IPS DF 6.9 (cell line): ENCODE results near the gene ITGB2.
"Not testable (repeated sequence)": the region's sequence is repeated elsewhere in the genome, so short reads cannot be mapped to it uniquely, and the experiment has no call there.

Source experiments
- DNase-seq: peaks from one replicate; pipeline ENCODE4 v3.0.0-alpha.2; 2013; ENCODE audit warnings: low read depth, low spot score
- H3K27ac ChIP-seq: one replicate; pipeline ENCODE4 v1.5.1; 2013; ENCODE audit warnings: low read length, control low read depth
- H3K27me3 ChIP-seq: 2 replicates; pipeline ENCODE4 v1.6.1; 2013; ENCODE audit warnings: mild to moderate bottlenecking, low read length; ENCODE audit not compliant: control insufficient read depth, insufficient read depth
- H3K36me3 ChIP-seq: 2 replicates; pipeline ENCODE4 v1.6.1; 2013; ENCODE audit warnings: low read length; ENCODE audit not compliant: control insufficient read depth, insufficient read depth
- H3K4me1 ChIP-seq: 2 replicates; pipeline ENCODE4 v1.6.1; 2013; ENCODE audit warnings: low read length; ENCODE audit not compliant: control insufficient read depth, insufficient read depth
- H3K4me3 ChIP-seq: 2 replicates; pipeline ENCODE4 v1.5.1; 2013; ENCODE audit warnings: mild to moderate bottlenecking, low read length
- H3K9me3 ChIP-seq: 2 replicates; pipeline ENCODE4 v1.6.1; 2013; ENCODE audit warnings: low read length, inconsistent platforms; ENCODE audit not compliant: control insufficient read depth, insufficient read depth
- WGBS: extraction: QIAGEN DNeasy Blood & Tissue Kit; methylation state at CpG from one replicate; pipeline ENCODE4 v1.1.7; 2013; ENCODE audit warnings: mixed read lengths, missing lambda C conversion rate; ENCODE audit not compliant: insufficient read length, insufficient coverage; 5-methylcytosine and 5-hydroxymethylcytosine counted together

Gene ITGB2

DNA sequence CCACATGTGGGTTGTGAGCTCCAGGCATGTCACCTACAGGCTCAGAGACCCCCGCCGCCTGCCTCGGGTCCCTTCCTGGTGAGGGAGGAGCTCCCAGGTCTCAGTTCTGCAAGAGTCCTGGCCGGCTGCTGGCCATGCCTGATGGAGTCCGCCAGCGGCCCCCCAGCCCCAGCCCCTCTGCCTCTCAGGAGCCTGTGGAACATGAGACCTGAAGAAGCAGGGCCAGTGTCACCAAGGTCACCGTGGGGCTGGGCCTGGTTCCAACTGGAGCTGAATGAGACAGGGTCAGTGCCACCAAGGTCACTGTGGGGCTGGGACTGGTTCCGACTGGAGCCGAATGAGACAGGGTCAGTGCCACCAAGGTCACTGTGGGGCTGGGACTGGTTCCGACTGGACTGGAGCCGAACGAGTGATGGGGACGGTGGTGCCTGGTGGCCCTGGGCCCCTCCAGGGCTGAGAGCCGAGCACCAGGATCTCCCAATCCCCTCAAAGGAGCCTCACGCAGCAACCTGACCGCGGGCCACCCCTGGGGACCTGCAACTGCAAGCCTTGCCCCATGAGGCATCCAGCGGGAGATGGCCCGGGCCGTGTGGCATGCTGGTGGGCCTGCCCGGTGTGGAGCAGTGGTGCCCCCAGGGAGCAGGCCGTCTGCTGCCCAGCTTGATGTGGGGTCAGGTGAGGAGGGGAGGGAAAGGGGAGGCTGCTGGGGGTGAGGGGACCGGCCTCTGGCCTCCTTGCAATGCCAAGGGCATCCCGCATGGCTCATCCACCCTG is 32.7 kb downstream of the ITGB2 start:
- Histone ChIP-seq H3K27ac (no peak overlapping the region), H3K9me3 (no peaks in the 10 kb centered on the region), H3K27me3 (no peaks in the 10 kb centered on the region), H3K4me3 (no peak overlapping the region), H3K36me3 (peaks cover 3% of the 10 kb centered on the region; the same call in 1 of the 2 replicates), H3K4me1 (no peaks in the 10 kb centered on the region)
- WGBS = no CpG with 5 or more reads among the region's 24 CpGs
- no peak for DNase-seq

DNA sequence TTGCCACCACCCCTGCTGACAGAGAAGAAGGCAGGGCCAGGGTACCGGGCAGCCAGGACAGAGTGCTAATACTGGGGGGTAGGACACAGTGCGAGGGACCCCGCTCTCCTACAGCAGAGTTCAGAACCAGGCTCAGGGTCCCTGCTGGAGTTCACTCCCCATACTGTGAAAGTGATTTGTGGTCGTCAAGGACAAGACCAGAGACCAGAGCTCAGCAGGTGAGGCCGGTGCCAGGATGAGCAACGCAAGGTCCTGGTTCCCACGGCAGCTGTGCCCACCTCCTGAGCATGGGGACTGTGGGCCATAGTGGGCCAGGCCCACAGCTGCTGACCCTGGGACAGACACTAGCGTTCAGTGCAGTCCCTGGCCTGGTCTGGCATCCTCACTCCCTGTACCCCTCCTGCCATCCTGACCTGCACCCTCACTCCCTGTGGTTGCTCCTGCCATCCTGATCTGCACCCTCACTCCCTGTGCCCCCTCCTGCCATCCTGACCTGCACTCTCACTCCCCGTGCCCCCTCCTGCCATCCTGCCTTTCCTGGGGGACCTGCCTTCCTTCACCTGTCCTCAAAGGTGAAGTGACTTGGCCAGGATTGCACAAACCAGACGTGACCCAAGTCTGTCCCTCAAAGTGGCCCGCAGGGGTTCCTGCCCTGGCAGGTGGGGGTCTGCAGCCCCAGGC is 33.4 kb downstream of the ITGB2 start:
- DNase-seq = no peak
- no peaks in the 10 kb centered on the region for H3K9me3 ChIP-seq
- H3K4me3 ChIP-seq = no peak overlapping the region
- no CpG with 5 or more reads among the region's 11 CpGs for WGBS
- H3K36me3 ChIP-seq = peaks cover 3% of the 10 kb centered on the region; the same call in 1 of the 2 replicates
- H3K27ac ChIP-seq = no peak overlapping the region
- H3K4me1 ChIP-seq = no peaks in the 10 kb centered on the region
- H3K27me3 ChIP-seq = no peaks in the 10 kb centered on the region

DNA sequence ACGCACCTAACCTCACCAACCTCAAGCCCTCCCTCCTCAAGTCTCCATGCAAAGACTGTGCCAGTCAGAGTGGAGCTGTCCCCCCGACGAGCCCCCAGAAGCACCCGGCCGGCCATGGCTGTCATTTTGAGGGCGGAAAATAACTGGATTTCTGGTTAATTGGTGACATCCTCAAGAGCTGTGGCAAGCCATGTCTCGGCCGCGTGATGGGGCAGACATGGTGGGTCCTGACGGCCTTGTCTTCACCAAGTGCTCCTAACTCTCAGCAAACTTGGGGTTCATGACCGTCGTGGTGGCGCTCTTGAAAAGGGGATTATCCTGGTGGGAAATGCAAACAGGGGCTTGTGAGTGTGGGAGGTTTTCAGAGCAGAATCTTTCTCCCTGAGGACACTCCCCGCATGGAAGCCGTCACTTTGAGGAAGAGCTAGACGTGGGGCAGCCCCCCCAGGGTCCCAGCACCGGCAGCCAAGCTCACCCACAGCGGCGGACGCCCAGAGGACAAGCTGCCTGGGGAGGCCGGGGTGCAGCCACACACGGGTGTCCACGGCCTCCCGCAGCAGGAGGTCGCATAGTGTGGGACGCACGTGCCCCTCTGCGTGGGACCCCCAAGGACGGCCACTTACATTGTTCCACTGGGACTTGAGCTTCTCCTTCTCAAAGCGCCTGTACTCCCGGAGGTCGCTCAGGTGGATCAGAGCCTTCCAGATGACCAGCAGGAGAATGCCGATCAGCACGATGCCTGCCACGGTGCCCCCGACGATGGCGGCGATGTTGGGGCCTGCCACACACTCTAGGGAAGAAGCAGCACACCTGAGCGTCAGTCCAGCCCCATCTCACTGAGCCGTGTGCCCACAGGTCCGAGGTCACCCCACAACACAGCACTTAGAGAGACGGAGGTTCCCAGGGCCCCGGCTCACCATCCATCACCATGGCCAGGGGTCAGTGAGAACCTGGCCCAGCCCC is 34.3 kb downstream of the ITGB2 start:
- no peak for DNase-seq
- H3K9me3 ChIP-seq = no peaks in the 10 kb centered on the region
- H3K4me1 ChIP-seq = no peaks in the 10 kb centered on the region
- no peaks in the 10 kb centered on the region for H3K27me3 ChIP-seq
- H3K4me3 ChIP-seq = no peak overlapping the region
- no CpG with 5 or more reads among the region's 44 CpGs for WGBS
- no peak overlapping the region for H3K27ac ChIP-seq
- H3K36me3 ChIP-seq = peaks cover 3% of the 10 kb centered on the region; the same call in 1 of the 2 replicates

DNA sequence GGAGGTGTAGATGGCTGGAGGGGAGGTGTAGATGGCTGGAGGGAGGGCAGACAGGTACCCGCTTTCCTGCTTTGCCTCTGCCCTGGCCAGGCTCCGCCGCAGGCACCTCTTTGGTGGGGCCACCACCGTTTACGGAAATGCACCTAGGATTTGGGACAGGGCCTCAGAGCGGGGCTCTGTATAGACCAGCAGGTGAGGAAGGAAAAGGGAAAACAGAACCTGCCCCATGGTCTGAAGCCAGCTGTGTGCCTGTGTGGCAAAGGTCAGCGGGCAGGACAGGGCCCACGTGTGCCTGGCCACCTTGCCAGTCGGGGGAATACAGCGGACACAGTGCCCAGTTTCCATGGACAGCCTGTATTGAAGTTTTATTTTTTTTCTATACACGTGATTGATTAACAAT is 35.1 kb downstream of the ITGB2 start:
- no CpG with 5 or more reads among the region's 11 CpGs for WGBS

DNA sequence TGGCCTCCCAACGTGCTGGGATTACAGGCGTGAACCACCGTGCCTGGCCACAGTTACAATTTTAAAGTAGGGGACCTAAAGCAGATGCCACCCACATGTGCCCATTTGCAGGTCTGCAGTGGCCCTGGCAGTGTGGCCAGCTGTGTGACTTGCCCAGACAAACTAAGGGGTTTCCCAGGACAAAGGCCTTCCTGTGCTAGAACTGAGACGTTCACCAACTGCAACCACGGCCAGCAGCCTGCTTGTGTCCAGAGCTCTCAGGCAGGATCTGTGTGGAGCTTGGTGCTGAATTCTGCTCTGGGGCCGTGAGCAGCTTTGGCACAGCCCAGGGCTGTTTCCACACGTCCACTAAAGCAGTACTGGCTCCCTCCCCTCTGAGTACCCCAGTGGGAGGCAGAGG is 36.6 kb downstream of the ITGB2 start:
- H3K4me1 ChIP-seq = no peaks in the 10 kb centered on the region

More for the DNA sequence above, 35.1 kb downstream of the ITGB2 start:
- H3K9me3 ChIP-seq = no peaks in the 10 kb centered on the region
- no peak overlapping the region for H3K4me3 ChIP-seq
- H3K4me1 ChIP-seq = no peaks in the 10 kb centered on the region
- no peak for DNase-seq
- peaks cover 3% of the 10 kb centered on the region; the same call in 1 of the 2 replicates for H3K36me3 ChIP-seq
- no peak overlapping the region for H3K27ac ChIP-seq
- no peaks in the 10 kb centered on the region for H3K27me3 ChIP-seq

DNA sequence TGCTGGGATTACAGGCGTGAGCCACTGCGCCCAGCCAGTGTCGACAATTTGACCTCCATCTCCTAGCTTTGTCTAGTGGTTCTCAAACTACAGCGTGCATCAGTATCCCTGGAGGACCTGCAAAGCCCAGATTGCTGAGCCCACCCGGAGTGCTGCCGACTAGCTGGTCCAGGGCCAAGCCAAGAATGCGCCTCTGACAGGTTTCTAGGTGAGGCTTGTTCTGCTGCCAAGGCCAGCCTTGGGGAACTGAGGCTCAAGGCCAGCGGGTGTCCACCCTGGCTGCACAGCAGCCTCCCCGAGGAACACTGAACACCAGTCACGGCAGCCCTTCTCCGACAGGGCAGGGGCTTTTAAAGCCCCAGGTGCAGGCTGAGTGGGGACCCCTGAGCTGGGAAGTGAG is 37.4 kb downstream of the ITGB2 start:
- H3K27me3 ChIP-seq = no peaks in the 10 kb centered on the region
- H3K36me3 ChIP-seq = no peaks in the 10 kb centered on the region; the same call in 1 of the 2 replicates
- no peak overlapping the region for H3K4me3 ChIP-seq
- no peaks in the 10 kb centered on the region for H3K9me3 ChIP-seq
- WGBS = no CpG with 5 or more reads among the region's 11 CpGs
- H3K27ac ChIP-seq = no peak overlapping the region
- H3K4me1 ChIP-seq = no peaks in the 10 kb centered on the region
- DNase-seq = no peak

More for the DNA sequence above, 36.6 kb downstream of the ITGB2 start:
- H3K27me3 ChIP-seq = no peaks in the 10 kb centered on the region
- peaks cover under 1% of the 10 kb centered on the region; the same call in 1 of the 2 replicates for H3K36me3 ChIP-seq
- H3K4me3 ChIP-seq = no peak overlapping the region
- no peak overlapping the region for H3K27ac ChIP-seq
- no peak for DNase-seq
- no peaks in the 10 kb centered on the region for H3K9me3 ChIP-seq
- WGBS = no CpG with 5 or more reads among the region's 7 CpGs

DNA sequence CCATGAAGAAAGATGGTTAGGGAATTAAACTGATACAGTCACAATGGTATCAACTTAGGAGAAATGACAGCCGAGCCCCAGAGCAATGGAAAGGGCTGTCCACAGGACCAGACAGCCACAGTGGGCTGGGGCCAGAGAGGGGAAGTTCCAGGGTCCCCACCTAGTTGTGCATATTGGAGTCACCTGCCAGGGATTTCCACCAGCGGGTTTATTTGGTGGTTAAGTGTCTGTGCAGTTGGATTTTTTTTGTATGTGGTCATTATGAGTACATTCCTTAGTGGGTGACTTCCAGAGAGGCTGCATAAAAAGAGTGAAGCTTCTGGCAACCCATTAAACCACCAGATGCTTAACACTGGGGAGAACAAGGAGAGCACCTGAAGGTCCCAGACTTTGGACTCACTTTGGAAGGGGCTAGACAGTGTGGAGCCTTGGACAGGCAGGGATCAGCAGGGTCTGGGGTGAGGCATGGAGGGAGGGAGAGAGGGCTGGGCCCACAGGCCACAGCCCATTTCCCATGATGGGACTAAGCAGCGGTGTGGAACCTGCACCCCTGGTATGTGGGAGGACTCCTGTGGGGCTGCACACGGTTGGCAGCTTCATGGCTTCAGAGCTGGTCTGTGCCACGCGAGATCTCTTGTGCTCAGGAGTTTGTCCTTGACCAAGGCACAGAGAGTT is 39.4 kb downstream of the ITGB2 start:
- no CpG with 5 or more reads among the region's 6 CpGs for WGBS
- H3K4me1 ChIP-seq = no peaks in the 10 kb centered on the region
- H3K27ac ChIP-seq = no peak overlapping the region
- no peaks in the 10 kb centered on the region for H3K9me3 ChIP-seq
- no peaks in the 10 kb centered on the region for H3K36me3 ChIP-seq
- H3K4me3 ChIP-seq = no peak overlapping the region
- H3K27me3 ChIP-seq = no peaks in the 10 kb centered on the region
- no peak for DNase-seq

DNA sequence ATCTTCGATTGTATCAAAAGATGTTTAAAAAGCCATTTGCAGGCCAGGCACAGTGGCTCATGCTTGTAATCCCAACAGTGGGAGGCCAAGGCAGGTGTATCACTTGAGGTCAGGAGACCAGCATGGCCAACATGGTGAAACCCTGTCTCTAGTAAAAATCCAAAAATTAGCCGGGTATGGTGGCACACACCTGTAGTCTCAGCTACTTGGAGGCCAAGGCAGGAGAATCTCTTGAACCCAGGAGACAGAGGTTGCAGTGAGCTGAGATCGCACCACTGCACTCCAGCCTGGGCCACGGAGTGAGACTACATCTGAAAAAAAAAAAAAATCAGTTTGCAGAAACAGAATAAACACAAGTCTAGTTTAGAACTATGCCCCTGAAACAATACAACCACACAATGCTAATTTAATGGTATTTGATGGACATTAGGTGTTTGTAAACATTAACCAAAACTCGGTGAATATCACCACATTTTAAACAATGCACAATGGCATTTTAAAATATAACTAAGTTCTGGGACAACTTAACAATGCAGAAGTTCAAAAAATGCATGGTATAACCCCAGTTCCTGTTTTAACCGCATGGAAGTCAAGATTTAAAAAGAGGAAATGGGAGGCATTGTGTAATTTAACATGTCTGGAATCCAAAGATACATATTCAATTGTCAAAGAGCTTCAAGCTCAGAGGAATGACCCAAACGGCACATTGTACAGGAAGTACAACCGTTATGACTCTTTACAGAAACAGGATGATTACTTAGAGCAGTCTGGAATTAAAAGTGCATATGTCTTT is 40.1 kb downstream of the ITGB2 start:
- no peak for DNase-seq
- H3K4me3 ChIP-seq = no peak overlapping the region
- H3K27ac ChIP-seq = no peak overlapping the region
- WGBS = no CpG with 5 or more reads among the region's 8 CpGs
- H3K9me3 ChIP-seq = no peaks in the 10 kb centered on the region
- H3K27me3 ChIP-seq = no peaks in the 10 kb centered on the region
- no peaks in the 10 kb centered on the region for H3K4me1 ChIP-seq
- H3K36me3 ChIP-seq = no peaks in the 10 kb centered on the region

DNA sequence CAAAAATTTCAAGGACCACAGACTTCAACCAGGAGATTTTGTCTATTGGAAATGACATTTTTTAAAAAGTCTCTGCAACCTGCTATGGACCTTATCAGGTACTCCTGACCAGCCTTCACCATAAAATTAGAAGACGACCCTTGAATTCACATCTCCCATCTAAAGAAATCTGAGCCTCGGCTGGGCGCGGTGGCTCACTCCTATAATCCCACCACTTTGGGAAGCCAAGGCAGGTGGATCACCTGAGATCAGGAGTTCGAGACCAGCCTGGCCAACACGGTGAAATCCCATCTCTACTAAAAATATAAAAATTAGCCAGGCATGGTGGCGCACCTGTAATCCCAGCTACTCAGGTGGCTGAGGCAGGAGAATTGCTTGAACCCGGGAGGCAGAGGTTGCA is 41.5 kb downstream of the ITGB2 start:
- not testable (repeated sequence) for H3K27ac ChIP-seq, H3K4me3 ChIP-seq, H3K9me3 ChIP-seq, DNase-seq, H3K4me1 ChIP-seq, H3K36me3 ChIP-seq, H3K27me3 ChIP-seq
- no CpG with 5 or more reads among the region's 8 CpGs for WGBS
